Esophagus muscularis mucosa (tissue), 4 donors: ENCODE data around the gene MCAM. TPM values are rescaled to one million over a fixed set of nuclear protein-coding genes. Genes with fewer than 3 reads are reported as not detected.
A peak's percentile ranks its signal among the peaks of the same experiment; 100 is the strongest.

Experiments
- DNase-seq: peaks from one replicate; pipeline ENCODE4 v3.0.0-alpha.2; 2017; ENCODE audit errors: extremely low spot score
- H3K27ac ChIP-seq, 4 donors: fragments of 200-600 bp; sonication (generic); replicated peaks in 1 of 4; 1 replicate in 3 of 4; 2 replicates in 1 of 4; pipeline ENCODE4 v1.5.1; 2016 to 2019; ENCODE audit warnings: mild to moderate bottlenecking in 1 of 4
- H3K27me3 ChIP-seq, 4 donors: fragments of 200-600 bp; sonication (generic); one replicate each; pipeline versions ENCODE4 v1.5.1 to v1.6.0; 2016 to 2019
- H3K36me3 ChIP-seq, 4 donors: fragments of 200-600 bp; sonication (generic); one replicate each; pipeline ENCODE4 v1.5.1; 2016 to 2019
- H3K4me1 ChIP-seq, 4 donors: fragments of 200-600 bp; sonication (generic); one replicate each; pipeline ENCODE4 v1.5.1; 2016 to 2019
- H3K4me3 ChIP-seq, 4 donors: fragments of 200-600 bp; sonication (generic); 1 replicate in 2 of 4; 2 replicates in 2 of 4; pipeline ENCODE4 v1.5.1; 2016 to 2019; ENCODE audit warnings: mild to moderate bottlenecking in 4 of 4, moderate library complexity in 1 of 4
- H3K9me3 ChIP-seq, 4 donors: fragments of 200-600 bp; sonication (generic); 1 replicate in 3 of 4; 2 replicates in 1 of 4; pipeline ENCODE4 v1.5.1; 2016 to 2019
- CTCF ChIP-seq, 3 experiments: fragments of 200-600 bp in 2 of 3; fragments of 450-650 bp in 1 of 3; sonication (generic) in 2 of 3; IDR thresholded peaks; one replicate each; pipeline ENCODE4 v1.5.1; 2017 to 2019; ENCODE audit warnings: antibody characterized with exemption in 3 of 3, mild to moderate bottlenecking in 2 of 3, moderate library complexity in 1 of 3
- EP300 ChIP-seq: sonication (generic); formaldehyde crosslinking; IDR thresholded peaks from one replicate; pipeline ENCODE4 v1.6.1; 2017; ENCODE audit warnings: antibody characterized with exemption
- POLR2A ChIP-seq: fragments of 450-650 bp; IDR thresholded peaks from one replicate; pipeline ENCODE4 v1.6.1; 2017; ENCODE audit warnings: antibody characterized with exemption, moderate library complexity, mild to moderate bottlenecking, low read depth
- POLR2AphosphoS5 ChIP-seq, 2 donors: sonication (generic); formaldehyde crosslinking; IDR thresholded peaks; one replicate each; pipeline ENCODE4 v1.6.1; 2017; ENCODE audit warnings: antibody characterized with exemption in 2 of 2
- WGBS: methylation state at CpG from one replicate; pipeline ENCODE4 v1.1.5; 2018; 5-methylcytosine and 5-hydroxymethylcytosine counted together
- intact Hi-C: fragments of 100-400 bp; cut with DNase I; formaldehyde crosslinking; loops from one replicate; pipeline ENCODE4 v1.15.1; 2023
- total RNA-seq, 4 donors: library from RNA; depleted of rRNA; stranded (reverse); fragments of >200 nt; gene quantifications; one replicate each; pipeline versions ENCODE4 v1.1.0 to v1.2.1, GENCODE V29; 2016

MCAM gene
- total RNA-seq, 4 donors from 2014 or later: 607 to 1,312 (median 805) TPM

- no peaks in the 10 kb centered on the region for H3K9me3 ChIP-seq
- DNase-seq: no peak
- no peaks in the 10 kb centered on the region for H3K27me3 ChIP-seq
- H3K36me3 ChIP-seq: peaks cover 26 to 55% (median 52%) of the 10 kb centered on the region in 4 donors
- H3K27ac ChIP-seq: peak overlapping the region; percentile 98 to 99 (median 98)
- H3K4me1 ChIP-seq: peaks cover 41 to 98% (median 71%) of the 10 kb centered on the region in 4 donors
- intact Hi-C loops: no loop called here
- TF ChIP-seq EP300 (no peak), POLR2AphosphoS5 (IDR thresholded peaks at IDR 0.05) (no peak), CTCF (IDR thresholded peaks at IDR 0.05) (no peak), POLR2A (no peak)
- 14% methylated on average over 1 of the region's 18 CpGs for WGBS
- peak overlapping the region; percentile 79 to 88 (median 82) for H3K4me3 ChIP-seq
These were observed 2.2 kb downstream of the MCAM start for GRCh38 chr11:119314726-119315125.

- no peak for DNase-seq
- Histone ChIP-seq H3K4me1 (peaks cover 17 to 95% (median 74%) of the 10 kb centered on the region in 4 donors), H3K9me3 (no peaks in the 10 kb centered on the region), H3K27me3 (no peaks in the 10 kb centered on the region), H3K4me3 (no peak overlapping the region), H3K36me3 (peaks cover 38 to 81% (median 75%) of the 10 kb centered on the region in 4 donors), H3K27ac (peak overlapping the region; percentile 98 to 99 (median 98))
- 70% methylated on average over 14 of the region's 20 CpGs for WGBS
- intact Hi-C loops: no loop called here
- TF ChIP-seq POLR2AphosphoS5 (IDR thresholded peaks at IDR 0.05): no peak
- no peak for TF ChIP-seq POLR2A
- no peak for TF ChIP-seq CTCF (IDR thresholded peaks at IDR 0.05)
- TF ChIP-seq EP300: no peak
These were observed 6.3 kb downstream of the MCAM start for GRCh38 chr11:119310682-119311052.

GRCh38 chr11:119309953-119310681, 6.8 kb downstream of the MCAM start:
- 73% methylated on average over 17 of the region's 17 CpGs for WGBS
- TF ChIP-seq CTCF (IDR thresholded peaks at IDR 0.05) (no peak), EP300 (no peak), POLR2A (no peak), POLR2AphosphoS5 (IDR thresholded peaks at IDR 0.05) (no peak)
- Histone ChIP-seq H3K9me3 (no peaks in the 10 kb centered on the region), H3K27ac (peak overlapping the region; percentile 98 to 99 (median 98)), H3K27me3 (no peaks in the 10 kb centered on the region), H3K4me3 (no peak overlapping the region), H3K4me1 (peaks cover 13 to 94% (median 74%) of the 10 kb centered on the region in 4 donors), H3K36me3 (peaks cover 38 to 84% (median 76%) of the 10 kb centered on the region in 4 donors)
- intact Hi-C loops: no loop called here
- DNase-seq: no peak

GRCh38 chr11:119309411-119309810, 7.5 kb downstream of the MCAM start:
- H3K27ac ChIP-seq: peak overlapping the region; percentile 98 to 99 (median 98)

More at GRCh38 chr11:119309411-119309810, 7.5 kb downstream of the MCAM start:
- intact Hi-C loops: no loop called here
- H3K4me1 ChIP-seq: peaks cover 9 to 89% (median 70%) of the 10 kb centered on the region in 4 donors
- TF ChIP-seq CTCF (IDR thresholded peaks at IDR 0.05) (no peak), POLR2A (no peak), EP300 (no peak), POLR2AphosphoS5 (IDR thresholded peaks at IDR 0.05) (no peak)
- H3K36me3 ChIP-seq: peaks cover 38 to 81% (median 74%) of the 10 kb centered on the region in 4 donors
- 85% methylated on average over 6 of the region's 11 CpGs for WGBS
- H3K4me3 ChIP-seq: no peak overlapping the region
- DNase-seq: no peak
- no peaks in the 10 kb centered on the region for H3K27me3 ChIP-seq
- H3K9me3 ChIP-seq: no peaks in the 10 kb centered on the region
